GM21390 (cell line): ENCODE measurements around the gene SEH1L.

Experiments used
- ATAC-seq: cut with Tn5 transposase; IDR thresholded peaks from one replicate; pipeline ENCODE4 v1.9.1; 2021; ENCODE audit not compliant: unreplicated experiment

The SEH1L gene

DNA sequence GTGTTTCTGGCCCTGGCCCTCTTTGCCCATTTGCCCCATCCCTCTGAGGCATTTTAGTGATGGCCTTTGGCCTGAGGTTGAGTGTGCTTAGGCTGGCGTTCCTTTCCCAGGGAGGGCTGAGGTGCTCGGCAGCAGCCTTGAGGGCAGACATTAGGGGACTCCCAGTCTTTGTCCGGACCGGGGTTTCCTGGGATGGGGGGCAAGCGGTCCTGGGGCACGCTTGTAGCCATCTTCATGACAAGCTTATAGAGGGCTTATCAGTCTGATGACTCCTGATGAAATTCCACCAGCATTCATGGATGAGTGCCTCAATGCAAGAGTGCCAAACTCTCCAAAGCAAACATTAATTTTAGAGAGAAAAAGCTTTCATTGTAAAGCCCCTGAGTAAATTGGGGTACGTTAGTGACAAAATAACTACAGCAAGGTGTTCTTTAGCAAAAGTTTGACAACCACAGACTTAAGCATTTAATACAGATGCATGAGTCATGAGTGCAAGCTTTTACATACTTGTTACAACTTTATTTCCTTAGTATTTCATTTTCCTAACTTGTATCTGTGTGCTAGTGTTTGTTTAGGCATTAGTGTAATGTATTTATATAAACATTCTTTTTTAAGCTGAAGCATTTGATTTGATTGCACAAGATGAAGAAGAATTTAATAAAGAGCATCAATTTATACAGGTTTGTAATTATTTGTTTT is 89.0 kb downstream of the SEH1L start:
- ATAC-seq, result no peak
